Hepatocyte (in vitro differentiated cells): ENCODE data around the gene LDLRAP1. TPM values are rescaled to one million over a fixed set of nuclear protein-coding genes. Genes with fewer than 3 reads are reported as not detected.

ENCODE experiments used
- DNase-seq: peaks from one replicate; pipeline ENCODE4 v3.0.0-alpha.2; 2016; ENCODE audit warnings: low spot score
- H2AFZ ChIP-seq: fragments of 200-600 bp; sonication (generic); 2 replicates; pipeline ENCODE4 v1.6.0; 2016; ENCODE audit warnings: antibody characterized with exemption, mild to moderate bottlenecking
- H3K27ac ChIP-seq: fragments of 200-600 bp; sonication (generic); 2 replicates; pipeline ENCODE4 v1.5.1; 2016; ENCODE audit warnings: mild to moderate bottlenecking
- H3K27me3 ChIP-seq: fragments of 200-600 bp; sonication (generic); 2 replicates; pipeline ENCODE4 v1.6.1; 2016
- H3K36me3 ChIP-seq: fragments of 200-600 bp; sonication (generic); replicated peaks from 2 replicates; pipeline ENCODE4 v1.5.1; 2016; ENCODE audit warnings: low read depth; ENCODE audit not compliant: insufficient read depth
- H3K4me1 ChIP-seq: fragments of 200-600 bp; sonication (generic); 2 replicates; pipeline ENCODE4 v1.5.1; 2016; ENCODE audit warnings: mild to moderate bottlenecking, moderate library complexity; ENCODE audit not compliant: insufficient read depth
- H3K4me2 ChIP-seq: fragments of 200-600 bp; sonication (generic); 2 replicates; pipeline ENCODE4 v1.6.0; 2016
- H3K4me3 ChIP-seq: fragments of 200-600 bp; sonication (generic); 2 replicates; pipeline ENCODE4 v1.5.1; 2016; ENCODE audit warnings: mild to moderate bottlenecking
- H3K79me2 ChIP-seq: fragments of 200-600 bp; sonication (generic); 2 replicates; pipeline ENCODE4 v1.6.0; 2017; ENCODE audit warnings: mild to moderate bottlenecking
- H3K9me2 ChIP-seq: fragments of 200-600 bp; sonication (generic); replicated peaks from 2 replicates; pipeline ENCODE4 v1.6.0; 2017; ENCODE audit warnings: mild to moderate bottlenecking; ENCODE audit not compliant: insufficient read depth
- H3K9me3 ChIP-seq: fragments of 200-600 bp; sonication (generic); 2 replicates; pipeline ENCODE4 v1.5.1; 2016; ENCODE audit warnings: low read depth, mild to moderate bottlenecking
- H4K20me1 ChIP-seq: fragments of 200-600 bp; sonication (generic); 2 replicates; pipeline ENCODE4 v1.6.0; 2016; ENCODE audit warnings: mild to moderate bottlenecking; ENCODE audit not compliant: insufficient read depth, poor library complexity, severe bottlenecking
- EZH2 ChIP-seq: fragments of 200-600 bp; sonication (generic); IDR thresholded peaks from 2 replicates; pipeline ENCODE4 v1.6.1; 2016; ENCODE audit warnings: antibody characterized with exemption, mild to moderate bottlenecking, borderline replicate concordance
- EZH2phosphoT487 ChIP-seq: fragments of 200-600 bp; sonication (generic); IDR thresholded peaks from one replicate; pipeline ENCODE4 v1.6.1; 2018; ENCODE audit warnings: antibody characterized with exemption, mild to moderate bottlenecking, low read depth, moderate library complexity; ENCODE audit not compliant: unreplicated experiment, severe bottlenecking
- WGBS: methylation state at CpG from one replicate; pipeline ENCODE4 v1.1.6; 2016; ENCODE audit warnings: low lambda C conversion rate; ENCODE audit errors: missing lambda C conversion rate; 5-methylcytosine and 5-hydroxymethylcytosine counted together
- polyA plus RNA-seq: library from polyadenylated mRNA; unstranded; fragments of >200 nt; fragmentation: Nextera tagmentation; extraction: Ambion mirVana; gene quantifications from 2 replicates; pipeline ENCODE4 v1.2.1, GENCODE V29; 2016
- total RNA-seq: library from RNA; depleted of rRNA; stranded (reverse); fragments of >200 nt; gene quantifications from 2 replicates; pipeline ENCODE4 v1.2.3, GENCODE V29; 2014
- TF ChIP-seq, protein P1 (sequence below): fragments of 200-600 bp; sonication (generic); IDR thresholded peaks from 2 replicates; pipeline ENCODE4 v1.5.1; 2016; ENCODE audit warnings: antibody characterized with exemption, mild to moderate bottlenecking; ENCODE audit not compliant: poor library complexity

The LDLRAP1 gene
- total and polyA plus RNA-seq, 2 experiments from 2014 or later = 17.3 to 27.5 TPM

- Histone ChIP-seq H3K9me2 (no peaks in the 10 kb centered on the region), H4K20me1 (no peaks in the 10 kb centered on the region), H3K9me3 (no peaks in the 10 kb centered on the region), H3K4me3 (no peak overlapping the region), H3K79me2 (no peaks in the 10 kb centered on the region), H3K27me3 (no peaks in the 10 kb centered on the region), H2AFZ (no peak overlapping the region), H3K4me1 (peaks cover 12% of the 10 kb centered on the region), H3K36me3 (no peaks in the 10 kb centered on the region), H3K27ac (no peak overlapping the region), H3K4me2 (no peak overlapping the region)
- TF ChIP-seq EZH2 (no peak), EZH2phosphoT487 (no peak)
- TF ChIP-seq, protein P1, sequence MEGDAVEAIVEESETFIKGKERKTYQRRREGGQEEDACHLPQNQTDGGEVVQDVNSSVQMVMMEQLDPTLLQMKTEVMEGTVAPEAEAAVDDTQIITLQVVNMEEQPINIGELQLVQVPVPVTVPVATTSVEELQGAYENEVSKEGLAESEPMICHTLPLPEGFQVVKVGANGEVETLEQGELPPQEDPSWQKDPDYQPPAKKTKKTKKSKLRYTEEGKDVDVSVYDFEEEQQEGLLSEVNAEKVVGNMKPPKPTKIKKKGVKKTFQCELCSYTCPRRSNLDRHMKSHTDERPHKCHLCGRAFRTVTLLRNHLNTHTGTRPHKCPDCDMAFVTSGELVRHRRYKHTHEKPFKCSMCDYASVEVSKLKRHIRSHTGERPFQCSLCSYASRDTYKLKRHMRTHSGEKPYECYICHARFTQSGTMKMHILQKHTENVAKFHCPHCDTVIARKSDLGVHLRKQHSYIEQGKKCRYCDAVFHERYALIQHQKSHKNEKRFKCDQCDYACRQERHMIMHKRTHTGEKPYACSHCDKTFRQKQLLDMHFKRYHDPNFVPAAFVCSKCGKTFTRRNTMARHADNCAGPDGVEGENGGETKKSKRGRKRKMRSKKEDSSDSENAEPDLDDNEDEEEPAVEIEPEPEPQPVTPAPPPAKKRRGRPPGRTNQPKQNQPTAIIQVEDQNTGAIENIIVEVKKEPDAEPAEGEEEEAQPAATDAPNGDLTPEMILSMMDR = no peak
- DNase-seq = no peak
- WGBS = 78% methylated on average over 8 of the region's 8 CpGs
These were observed 18.9 kb downstream of the LDLRAP1 start for GRCh38 chr1:25562101-25562927.

DNA sequence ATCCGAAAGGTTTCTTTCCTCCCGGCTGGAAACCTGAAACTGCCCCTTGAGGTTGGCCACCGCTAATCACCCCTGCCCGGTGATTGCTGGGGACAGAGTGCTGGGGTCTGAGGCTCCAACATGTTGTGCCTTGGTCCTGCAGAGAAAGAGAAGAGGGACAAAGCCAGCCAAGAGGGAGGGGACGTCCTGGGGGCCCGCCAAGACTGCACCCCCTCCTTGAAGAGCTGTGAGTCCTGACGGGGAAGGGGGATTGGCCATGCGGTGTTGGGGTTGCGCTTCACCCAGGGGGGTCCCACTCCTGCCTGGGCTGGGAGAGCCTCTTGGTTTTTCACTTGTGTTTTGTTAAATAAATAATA is 19.5 kb downstream of the LDLRAP1 start:
- H3K36me3 ChIP-seq = no peaks in the 10 kb centered on the region
- H3K4me3 ChIP-seq = no peak overlapping the region
- H3K9me2 ChIP-seq = no peaks in the 10 kb centered on the region
- TF ChIP-seq, protein P1 = no peak
- TF ChIP-seq EZH2phosphoT487 = no peak
- no peak for TF ChIP-seq EZH2
- no peaks in the 10 kb centered on the region for H3K27me3 ChIP-seq
- DNase-seq = no peak
- 86% methylated on average over 9 of the region's 9 CpGs for WGBS
- no peak overlapping the region for H2AFZ ChIP-seq
- H3K27ac ChIP-seq = no peak overlapping the region
- no peak overlapping the region for H3K4me2 ChIP-seq
- peaks cover 18% of the 10 kb centered on the region for H3K4me1 ChIP-seq
- H4K20me1 ChIP-seq = no peaks in the 10 kb centered on the region
- no peaks in the 10 kb centered on the region for H3K9me3 ChIP-seq
- no peaks in the 10 kb centered on the region for H3K79me2 ChIP-seq

DNA sequence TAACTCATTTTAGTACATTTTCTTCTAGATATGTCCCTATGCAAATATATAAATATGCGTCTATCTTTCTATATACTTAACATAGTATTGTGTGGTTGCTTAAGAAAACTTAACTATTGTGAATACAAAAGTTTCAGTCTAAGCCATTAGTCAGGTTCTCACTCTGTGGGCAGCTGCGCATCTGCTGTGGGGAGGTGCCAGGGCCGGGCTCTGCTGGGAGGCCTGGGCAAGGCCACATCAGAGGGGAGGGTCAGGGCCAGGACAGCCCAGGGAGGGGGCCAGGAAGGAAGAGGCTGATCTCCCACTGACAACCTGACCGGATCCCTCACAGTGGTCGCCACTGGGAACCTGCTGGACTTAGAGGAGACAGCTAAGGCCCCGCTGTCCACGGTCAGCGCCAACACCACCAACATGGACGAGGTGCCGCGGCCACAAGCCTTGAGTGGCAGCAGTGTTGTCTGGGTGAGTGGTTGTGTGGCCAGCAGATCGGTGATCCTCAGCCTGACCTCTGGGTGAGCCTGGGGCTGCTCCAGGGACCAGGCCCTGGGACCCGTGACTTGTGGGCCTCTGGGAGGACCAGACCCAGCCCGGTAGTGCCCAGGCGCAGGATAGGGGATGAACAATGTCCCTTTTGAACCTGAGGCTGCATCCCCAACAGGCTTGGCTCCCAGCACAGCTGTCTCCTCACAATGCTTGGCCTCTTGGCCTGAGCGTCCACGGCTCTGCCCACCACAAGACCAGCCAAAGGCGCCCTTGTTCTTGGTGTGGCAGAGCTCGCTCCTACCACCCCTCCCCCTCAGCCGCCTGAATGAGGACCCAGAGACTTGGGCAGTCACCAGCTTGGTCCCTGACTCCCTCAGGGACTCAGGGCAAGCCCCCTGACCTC is 20.2 kb downstream of the LDLRAP1 start:
- H4K20me1 ChIP-seq = no peaks in the 10 kb centered on the region
- no peak overlapping the region for H2AFZ ChIP-seq
- peaks cover 24% of the 10 kb centered on the region for H3K4me1 ChIP-seq
- no peaks in the 10 kb centered on the region for H3K36me3 ChIP-seq
- TF ChIP-seq, protein P1 = no peak
- TF ChIP-seq EZH2phosphoT487 = no peak
- TF ChIP-seq EZH2 = no peak
- no peak overlapping the region for H3K4me3 ChIP-seq
- H3K27me3 ChIP-seq = no peaks in the 10 kb centered on the region
- no peaks in the 10 kb centered on the region for H3K9me3 ChIP-seq
- H3K79me2 ChIP-seq = no peaks in the 10 kb centered on the region
- 98% methylated on average over 20 of the region's 20 CpGs for WGBS
- H3K4me2 ChIP-seq = no peak overlapping the region
- H3K27ac ChIP-seq = no peak overlapping the region
- DNase-seq = no peak
- no peaks in the 10 kb centered on the region for H3K9me2 ChIP-seq
